Activated CD8-positive, alpha-beta memory T cell treated with anti-CD3 and anti-CD28 coated beads, Interleukin-2, amount 50 U/mL, for 24 hours (primary cell): Measurements from ENCODE around the gene DDX54.
"Not testable (repeated sequence)": the region's sequence is repeated elsewhere in the genome, so short reads cannot be mapped to it uniquely, and the experiment has no call there.

Experiments
- DNase-seq: peaks from one replicate; pipeline ENCODE4 v3.0.0-alpha.2; 2020; ENCODE audit errors: extremely low read depth

DDX54 gene

DNA sequence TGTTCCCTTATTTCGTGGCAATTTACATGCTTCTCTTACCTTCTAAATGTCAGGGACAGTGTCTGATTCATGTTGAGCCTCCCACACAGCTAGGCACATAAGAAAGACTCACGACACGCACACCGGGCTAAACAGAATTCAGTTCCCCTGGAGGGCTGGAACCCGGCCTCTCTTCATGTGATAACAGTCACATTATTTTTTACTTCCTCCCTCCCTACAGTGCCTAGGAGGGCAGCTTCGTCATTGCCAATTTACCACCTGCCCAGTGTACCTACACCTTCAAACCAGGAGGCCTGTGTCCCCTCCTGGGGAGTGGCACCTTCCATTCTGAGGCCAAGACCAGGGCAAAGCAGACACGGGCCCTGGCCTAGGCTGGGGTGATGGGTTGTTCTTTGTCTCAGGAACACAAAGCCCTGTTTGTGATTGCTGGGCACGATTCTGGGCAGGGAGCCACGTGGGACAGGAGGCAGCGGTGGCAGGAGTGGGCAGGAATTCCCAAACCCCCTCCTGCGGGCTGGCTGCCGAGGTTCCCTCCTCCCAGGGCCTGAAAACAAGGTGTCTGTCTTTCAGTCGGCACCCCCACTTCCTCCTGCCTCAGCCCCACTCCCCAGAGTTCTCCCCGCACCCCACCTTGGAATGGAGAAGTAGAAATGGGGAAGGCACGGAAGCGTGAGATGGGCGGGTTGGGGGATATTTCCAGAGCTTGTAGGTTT is 42.9 kb downstream of the DDX54 start:
- DNase-seq = no peak

DNA sequence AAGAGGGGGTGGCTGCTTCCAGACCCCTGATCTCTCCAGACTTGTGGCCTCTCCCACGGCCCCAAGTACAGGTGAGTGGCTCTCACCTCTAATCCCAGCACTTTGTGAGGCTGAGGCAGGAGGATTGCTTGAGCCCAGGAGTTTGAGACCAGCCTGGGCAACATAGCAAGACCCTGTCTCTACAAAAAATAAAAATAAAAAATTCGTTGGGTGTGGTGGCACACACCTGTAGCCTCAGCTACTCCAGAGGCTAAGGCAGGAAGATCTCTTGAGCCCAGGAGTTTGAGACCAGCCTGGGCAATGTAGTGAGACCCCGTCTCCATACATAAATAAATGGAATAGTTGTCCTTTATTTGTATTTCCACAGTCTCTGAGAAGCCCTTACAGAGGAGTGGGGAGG is 43.6 kb downstream of the DDX54 start:
- DNase-seq = not testable (repeated sequence)

DNA sequence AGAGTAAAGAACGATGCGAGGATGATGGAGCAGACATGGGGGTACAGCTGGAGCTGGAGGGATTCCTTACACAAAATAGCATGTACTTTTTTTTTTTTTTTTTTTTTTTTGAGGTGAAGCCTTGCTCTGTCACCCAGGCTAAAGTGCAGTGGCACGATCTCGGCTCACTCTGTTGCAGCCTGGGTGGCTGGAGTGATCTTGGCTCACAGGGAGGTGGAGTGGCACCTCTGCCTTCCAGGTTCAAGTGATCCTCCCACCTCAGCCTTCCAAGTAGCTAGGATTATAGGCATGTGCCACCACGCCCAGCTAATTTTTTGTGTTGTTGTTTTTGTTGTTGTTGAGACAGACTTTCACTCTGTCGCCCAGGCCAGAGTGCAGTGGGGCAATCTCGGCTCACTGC is 44.6 kb downstream of the DDX54 start:
- DNase-seq = no peak

DNA sequence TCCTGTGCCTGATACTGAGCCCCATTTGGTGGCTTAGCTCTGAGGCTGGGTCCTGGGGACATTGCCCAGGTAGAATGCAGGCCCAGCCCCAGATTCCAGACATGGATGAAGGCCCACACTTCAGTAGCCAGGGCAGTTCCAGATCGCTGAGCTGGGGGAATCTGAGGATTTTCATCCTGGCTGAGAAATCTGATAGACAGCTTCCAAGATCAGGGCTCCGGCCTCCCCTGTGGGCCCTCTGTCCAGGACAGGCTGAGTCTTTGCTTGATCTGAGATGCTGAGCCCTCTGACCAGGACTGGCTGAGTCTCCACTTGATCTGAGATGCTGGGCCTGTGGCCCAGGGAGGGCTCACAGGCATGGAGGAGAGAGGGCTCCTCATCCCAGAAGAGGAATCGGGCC is 46.5 kb downstream of the DDX54 start:
- no peak for DNase-seq

DNA sequence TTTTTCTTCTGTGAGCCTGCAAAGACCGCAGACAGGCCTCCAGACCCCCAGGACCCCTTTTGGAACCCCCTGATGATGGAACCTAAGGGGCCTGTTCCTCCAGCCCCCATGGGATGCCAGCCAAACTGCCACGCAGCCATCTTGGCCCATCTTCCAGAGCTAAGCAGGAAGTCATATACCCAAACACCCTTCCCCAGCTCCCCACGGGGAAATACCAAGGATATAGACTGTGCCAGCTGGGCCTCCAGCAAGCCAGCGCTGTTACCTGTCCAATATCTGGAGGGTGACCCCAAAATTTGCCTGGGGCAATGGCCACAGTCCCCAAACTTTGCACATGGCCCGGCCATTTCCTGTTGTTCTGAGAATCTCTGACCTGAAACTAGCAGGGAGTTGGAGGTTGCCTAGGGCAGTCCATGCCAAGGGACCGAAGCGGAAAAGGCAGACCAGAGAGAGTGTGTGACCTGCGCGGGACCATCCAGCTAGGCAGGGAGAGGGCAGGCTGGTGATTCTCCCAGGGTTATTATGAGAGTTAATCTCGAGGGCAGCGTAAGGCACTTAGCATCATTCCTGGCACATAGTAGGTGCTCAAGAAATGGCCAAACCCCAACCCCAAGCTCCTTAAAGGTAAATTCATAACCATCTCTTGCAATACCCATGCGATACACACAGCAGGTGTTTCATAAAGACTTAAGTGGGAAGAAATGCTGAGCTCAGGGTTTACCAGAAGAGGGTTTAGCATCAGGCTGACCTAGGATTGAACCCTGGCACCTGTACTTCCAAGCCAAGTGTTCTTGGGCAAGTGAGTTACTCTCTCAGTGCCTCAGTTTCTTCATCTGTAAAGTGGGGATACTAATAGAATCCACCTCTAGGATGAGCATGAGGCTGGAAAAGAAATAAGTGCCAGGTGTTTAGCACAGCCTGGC is 47.2 kb downstream of the DDX54 start:
- no peak for DNase-seq

DNA sequence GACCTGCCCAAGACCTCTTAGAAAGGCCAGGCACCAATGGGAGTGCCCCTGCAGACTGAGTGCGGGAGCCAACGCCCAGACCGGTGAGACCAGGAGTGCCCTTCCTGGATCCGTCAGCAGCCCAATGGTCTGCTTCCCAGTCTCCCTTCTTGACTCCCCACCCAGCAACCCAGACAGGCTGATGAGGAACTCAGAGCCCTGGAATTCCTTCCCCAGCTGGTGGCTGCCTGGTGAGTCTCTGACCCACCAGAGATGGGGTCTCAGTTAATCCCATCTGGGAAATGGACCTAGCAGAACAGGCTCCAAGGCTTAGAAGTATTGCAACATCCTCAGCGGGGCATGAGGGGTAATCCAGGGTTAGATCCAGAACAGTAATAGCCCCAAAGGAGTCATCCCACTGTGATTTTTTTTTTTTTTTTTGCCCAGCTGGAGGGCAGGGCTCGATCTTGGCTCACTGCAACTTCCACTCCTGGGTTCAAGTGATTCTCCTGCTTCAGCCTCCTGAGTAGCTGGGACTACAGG is 48.2 kb downstream of the DDX54 start:
- DNase-seq = no peak

DNA sequence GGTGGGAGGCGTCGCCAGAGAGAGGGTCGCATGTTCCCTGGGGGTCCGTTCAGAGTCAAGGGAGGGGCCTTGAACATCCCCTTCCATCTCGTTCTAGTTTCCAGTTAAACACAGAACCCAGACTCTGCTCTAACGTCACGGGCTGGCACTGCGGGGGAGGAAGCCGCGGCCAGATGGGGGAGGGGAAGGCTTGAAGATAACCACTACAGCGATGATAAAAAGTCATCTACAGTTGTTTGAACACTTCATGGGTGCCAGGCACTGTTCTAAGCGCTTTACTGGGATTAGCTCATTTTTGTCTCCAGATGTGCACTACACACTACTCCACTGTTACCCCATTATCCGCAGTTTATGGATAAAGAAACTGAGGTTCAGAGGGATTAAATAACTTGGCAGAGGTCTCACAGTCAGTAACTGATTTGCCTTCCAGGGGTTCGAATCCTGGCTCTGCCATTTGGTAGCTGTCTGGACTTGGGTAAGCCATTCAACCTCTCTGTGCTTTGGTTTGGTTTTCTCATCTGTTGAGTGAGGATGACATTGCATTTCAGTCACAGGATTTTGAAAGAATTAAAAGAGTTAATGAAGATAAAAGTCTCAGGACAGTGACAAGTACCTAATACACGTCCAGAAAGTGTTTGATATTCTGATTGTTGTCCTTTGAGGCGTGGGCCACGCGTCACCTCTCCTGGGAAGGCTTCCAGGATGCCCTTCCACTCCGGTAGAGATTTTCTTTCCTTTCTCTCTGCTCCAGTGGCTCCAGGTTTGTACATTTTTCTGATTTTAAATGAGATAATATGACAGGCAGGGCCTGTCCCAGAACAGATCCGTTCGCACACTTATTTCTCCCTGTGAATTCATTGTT is 48.9 kb downstream of the DDX54 start:
- no peak for DNase-seq

DNA sequence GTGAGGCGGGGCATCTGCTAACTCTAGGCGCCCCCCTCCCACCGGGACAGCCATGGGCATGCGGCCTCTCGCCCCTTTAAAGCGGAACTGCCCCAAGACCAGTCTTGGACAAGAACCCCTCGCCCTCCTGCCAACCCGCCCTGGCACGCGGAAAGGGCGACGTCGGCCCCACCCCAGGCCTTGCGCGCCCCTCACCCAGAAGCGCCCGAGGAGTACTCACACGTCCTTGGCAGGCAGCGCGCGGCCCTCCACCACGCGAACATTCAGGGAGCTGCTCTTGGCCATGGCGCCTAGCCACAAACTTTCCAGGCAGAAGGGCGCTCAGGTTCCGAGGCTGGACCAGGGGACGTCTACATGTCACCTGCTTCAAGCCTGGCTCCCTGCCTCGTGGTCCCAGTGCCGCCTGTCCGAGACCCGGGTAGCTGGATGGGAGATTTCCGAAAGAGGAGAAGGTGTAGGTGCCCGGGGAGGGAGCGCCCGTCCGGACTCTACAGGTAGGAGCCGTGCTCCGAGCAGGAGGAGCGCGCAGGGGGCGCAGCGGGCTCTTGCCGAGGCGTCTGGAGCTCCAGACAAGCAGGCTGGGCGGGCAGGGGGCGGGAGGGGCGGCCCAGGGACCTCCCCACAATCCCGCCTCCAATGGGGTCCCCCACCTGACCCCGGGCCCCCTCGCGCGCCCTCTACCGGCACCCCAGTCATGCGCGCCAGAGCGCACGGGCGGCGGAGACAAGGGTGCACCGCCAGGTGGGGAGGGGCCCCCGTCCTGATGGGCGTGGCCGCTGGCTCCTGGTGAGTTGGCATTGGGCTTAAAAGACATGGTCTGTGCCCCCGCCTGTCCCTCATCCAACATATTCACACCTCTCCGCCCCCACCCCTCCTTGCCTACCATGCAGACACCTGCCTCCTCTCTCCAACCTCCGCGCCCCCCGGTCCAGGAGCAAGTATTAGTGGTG is 49.8 kb downstream of the DDX54 start, which contains the start of gene RASAL1:
Gene RASAL1, minus strand, starts transcription at position 584 of the 950 bp plus-strand sequence. Its CDS starts 299 bp downstream, at position 285.
- peak; percentile 26 for DNase-seq

DNA sequence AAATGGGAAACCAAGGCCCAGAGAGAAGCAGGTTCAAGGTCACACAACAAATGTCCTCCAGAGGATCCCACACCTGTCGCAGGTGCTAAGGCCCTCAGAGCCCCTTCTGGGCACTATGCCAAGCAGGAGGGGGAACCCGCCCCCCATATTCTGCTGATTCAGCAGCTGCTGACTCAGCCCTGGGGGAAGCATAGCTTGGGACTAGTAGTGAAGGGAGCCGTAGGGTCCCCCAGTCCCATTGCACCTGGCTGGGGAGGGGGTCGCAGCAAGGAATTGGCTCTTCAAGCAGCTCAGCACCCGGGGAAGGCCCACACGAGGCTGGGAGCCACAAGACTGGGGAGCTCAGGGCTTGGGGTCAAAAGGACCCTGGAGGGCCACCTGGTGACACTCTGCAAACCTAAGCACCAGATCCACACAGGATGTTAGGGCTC is 50.7 kb downstream of the DDX54 start:
- no peak for DNase-seq

DNA sequence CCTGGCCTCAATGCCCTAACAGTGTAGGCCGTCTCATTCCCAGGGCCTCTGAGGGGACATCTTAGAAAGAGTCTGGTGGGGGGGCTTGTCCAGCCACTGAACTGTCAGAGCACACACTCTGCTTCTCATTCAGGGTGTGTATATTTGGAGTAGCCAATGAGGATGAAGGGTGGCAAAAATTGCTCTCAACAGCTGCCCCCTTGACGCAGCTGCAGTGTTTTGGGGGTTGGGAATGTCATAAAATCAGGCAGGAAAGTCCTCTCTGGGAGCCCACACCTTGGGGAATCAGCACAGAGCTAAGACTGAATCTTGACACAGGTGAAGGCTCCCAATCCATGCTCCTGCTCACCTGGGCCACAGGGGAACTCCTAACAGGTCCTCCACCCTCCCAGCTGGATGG is 51.2 kb downstream of the DDX54 start:
- DNase-seq = no peak

DNA sequence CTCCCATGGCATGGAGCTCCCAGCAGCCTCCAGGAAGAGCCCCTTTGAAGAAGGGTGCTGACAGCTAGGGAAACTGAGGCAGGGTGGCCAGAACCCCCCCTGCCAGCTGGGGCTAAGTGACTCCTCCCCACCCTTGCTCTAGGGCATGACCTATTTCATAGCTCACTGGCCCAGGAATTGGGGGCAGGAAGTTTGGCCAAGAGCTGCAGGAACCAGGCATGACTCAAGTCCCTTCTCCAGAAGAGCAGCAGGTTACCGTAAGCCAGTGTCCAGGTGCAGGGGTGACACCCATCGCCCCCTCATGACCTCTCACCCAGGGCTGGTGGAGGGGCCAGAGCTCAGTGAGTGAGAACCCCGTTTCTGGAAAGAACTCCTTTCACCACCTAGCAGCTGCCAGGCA is 51.6 kb downstream of the DDX54 start:
- DNase-seq = no peak

DNA sequence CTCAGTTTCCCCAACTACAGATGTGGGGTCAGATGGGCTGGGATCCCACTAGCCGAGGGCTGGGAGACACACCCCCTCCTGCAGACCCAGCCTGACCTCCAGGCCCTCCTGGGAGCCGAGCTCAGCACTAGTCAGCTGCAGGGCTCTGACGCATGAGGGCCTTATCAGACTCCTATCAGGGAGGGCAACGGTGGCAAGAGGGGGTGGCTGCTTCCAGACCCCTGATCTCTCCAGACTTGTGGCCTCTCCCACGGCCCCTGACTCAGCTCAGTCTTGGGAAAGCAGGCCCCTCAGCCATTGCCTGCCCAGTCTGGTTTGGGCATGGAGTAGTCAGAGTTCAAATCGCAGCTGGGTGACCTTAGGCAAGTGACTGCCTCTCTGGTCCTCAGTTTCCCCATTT is 52.2 kb downstream of the DDX54 start:
- DNase-seq = no peak

DNA sequence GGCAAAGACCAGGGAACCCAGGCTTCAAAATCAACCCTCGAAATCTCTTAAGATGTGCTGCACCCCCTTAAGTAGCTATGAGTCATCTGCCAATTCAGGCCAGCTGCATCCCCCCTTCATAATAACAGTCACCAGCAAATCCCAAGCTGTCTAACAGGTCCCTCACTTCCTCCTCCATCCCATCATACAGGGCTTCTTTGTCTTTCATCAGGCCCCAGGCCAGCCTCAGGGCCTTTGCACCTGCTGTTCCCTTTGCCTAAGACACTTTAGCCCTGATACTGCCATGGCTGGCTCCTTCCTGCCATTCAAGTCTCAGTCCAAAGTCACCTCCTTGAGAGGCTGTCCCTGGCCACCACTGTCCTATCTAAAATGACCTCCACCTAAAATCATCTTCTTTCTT is 53.7 kb downstream of the DDX54 start:
- no peak for DNase-seq

DNA sequence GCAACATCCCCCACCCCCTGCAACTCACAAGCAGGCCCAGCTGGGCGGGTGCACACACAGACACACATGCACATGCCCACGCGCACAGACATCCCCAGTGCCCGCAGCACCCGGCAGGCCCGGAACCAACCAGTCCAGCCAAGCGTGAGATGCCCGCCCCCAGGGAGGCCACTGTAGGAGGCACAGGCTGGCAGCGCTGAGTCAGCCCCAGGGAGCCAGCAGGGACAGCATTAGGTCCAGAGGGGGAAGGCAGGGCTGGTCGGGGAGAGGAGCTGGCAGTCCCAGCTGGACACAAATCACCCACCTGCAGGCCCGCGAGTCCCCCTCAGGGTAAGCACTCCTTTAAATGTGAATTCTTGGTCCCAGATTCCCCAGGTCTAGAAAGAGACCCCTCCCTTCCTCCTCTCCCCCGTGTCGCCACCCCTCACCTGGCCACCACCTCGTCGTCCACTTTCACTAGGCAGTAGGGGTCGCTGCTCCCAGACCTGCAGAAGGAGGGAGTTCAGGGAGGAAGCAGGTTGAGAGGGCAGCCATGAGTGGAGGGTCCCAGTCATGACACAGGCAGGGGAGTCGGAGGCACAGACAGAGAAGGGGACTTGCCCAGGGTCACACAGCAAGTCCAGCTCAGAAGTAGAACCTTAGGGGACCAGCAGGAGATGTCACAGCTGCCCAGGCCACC is 54.7 kb downstream of the DDX54 start:
- DNase-seq = no peak

DNA sequence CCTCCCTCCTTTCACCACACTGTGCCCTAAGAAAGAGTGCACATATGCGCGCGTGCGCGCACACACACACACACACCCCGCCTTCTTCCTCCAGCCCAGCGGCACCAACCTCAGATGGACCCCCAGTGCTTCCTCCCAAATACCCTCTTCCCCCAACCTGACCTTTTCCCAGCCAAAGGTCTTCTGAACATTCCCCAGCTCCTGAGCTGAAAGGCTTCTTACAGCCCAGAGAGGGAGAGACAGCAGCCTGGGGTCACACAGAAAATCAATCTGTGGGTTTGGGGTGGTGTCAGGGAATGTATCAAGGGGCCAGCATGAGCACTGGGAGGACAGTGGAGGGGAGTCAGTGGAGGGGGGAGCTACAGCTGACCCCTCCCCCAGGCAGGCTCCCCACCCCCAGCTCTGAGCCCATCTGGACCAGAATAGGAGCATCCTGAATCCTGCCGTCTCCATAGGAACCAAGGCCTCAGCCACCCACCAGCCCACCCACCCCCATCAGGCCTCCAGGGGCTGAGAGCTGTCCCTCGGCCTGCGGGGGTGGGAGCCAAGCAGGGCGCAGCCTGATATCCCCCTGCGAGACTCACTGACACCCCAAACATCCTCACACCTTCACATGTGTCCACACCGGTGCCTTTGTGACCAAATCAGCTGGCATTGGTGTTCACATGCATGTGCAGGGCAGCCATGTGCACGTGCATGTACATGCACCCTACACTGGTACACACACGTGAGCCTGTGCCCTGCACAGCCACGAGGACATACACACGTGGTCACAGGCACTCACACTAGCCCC is 55.4 kb downstream of the DDX54 start:
- DNase-seq = no peak

DNA sequence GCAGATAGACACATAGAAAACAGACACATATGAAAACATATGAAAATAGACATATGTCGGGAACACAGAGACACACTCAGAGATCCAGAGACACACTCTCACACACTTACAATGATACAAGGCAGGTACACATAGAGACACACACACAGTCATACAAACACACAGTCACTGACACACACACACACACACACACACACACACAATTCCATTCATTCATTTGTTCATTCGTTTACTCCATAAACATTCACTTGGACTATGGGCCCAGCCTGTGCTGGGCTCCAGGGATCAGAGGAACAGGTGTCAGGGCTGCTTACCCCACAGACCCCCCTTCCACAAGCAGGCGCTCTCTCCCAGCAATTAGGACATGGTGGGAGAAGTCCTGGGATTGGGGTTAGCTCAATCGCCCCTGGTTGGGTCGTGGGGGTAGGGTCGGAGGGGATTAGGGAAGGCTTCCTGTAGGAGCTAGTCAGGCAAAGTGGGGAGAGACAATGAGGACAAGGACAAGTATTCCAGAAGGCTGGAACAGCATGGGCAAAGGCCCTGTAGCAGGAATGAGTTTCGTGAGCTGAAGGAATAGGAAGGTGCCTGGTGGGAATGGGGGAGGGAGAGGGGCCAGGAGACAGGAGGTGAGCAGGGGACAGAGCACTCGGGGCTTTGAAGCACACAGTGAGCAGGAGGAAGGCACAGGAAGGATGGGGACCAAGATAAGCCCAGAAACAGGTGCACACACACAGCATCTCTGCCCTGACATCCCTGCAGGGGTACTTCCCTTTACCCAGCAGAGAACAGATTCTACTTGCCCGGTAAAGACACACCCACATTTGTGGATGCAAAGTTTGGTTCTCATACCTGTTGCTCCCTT is 56.2 kb downstream of the DDX54 start:
- DNase-seq = no peak

DNA sequence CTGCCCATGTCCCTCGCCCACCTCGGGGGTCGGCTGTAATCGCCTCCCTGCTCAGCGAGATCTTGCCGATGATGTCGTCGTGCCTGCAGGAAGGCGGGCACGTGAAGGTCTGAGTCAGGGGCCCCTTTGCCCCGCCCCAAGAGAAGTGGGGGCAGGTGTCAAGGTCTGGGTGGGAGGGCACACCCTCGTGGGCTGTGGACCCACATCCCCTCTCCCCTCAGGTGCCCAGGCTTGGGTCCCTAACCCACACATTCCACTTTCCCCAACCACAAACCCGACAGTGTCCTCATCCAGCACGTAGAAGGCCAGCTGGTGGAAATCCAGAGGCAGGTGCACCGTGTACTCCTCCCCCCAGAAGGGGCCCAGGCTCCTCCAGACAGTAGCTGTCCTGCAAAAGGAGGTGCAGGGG is 57.5 kb downstream of the DDX54 start:
- no peak for DNase-seq

DNA sequence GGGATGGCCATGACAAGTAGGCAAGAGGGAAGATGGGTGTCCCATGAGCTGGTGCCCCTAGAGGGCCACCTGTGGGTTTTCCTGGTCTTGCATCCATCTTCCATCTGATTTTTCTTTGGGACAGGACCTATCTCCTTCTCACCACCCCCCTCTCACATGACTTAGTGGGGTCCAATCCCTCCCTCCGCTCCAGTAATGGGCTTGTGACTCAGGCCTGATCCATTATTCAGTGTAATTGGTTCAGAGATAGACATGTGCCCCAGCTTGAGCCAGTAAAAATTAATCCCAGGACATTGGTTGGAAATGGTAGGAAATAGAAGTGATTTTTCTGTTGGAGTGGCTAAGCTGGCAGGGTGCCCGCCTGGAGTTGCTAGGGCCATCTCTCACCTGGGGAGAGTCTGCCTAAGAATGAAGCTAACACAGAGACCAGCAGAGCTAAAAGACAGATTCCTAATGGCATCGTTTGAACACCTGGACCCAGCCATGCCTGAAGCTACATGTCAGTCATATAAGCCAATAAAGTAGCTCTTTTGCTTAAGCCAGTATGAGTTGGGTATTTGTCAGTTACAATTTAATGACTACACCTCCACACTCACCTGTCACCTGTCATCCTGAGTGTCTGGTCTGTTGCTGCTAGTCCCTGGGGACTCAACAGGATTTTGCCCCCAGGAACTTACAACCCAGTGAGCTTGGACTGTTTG is 64.5 kb downstream of the DDX54 start:
- DNase-seq = no peak
